HS-5 (cell line): ENCODE results near the gene KYNU.
"Not testable (repeated sequence)": the region's sequence is repeated elsewhere in the genome, so short reads cannot be mapped to it uniquely, and the experiment has no call there.

Experiments used
- DNase-seq: peaks from one replicate; pipeline ENCODE4 v3.0.0-alpha.2; 2012; ENCODE audit warnings: low read depth

Gene KYNU

DNA sequence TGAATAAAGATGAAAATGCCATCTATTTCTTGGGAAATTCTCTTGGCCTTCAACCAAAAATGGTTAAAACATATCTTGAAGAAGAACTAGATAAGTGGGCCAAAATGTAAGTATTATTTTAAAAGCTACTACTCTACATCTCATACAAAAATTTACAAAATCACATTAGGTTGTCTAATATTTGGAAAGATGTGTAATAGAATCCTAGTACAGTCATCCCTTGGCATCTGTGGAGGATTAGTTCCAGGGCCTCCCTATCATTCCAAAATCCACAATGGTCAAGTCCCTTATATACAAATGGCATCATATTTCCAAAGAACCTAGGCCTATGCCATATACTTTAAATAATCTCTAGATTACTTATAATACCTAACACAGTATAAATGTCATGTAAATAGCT lies 41.2 kb downstream of the KYNU start:
- no peak for DNase-seq

DNA sequence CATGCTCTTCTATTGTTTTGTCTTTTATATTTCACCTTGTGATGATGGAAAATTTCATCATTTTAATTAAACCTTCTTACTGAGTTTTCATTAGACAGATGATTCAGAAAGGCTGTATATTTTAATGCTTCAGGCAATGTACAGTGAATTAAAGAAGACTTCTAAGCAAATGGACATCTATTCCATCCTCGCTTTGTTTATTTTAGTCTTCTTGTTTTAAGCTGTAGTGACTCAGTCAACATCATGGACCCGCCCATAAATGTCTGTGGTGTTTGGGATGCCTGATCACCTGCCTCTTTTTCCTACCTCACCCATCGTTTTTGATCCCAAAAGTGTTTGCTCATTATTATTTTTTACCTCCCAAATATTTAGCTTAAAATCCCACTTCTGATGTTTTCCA lies 43.1 kb downstream of the KYNU start:
- DNase-seq = no peak

DNA sequence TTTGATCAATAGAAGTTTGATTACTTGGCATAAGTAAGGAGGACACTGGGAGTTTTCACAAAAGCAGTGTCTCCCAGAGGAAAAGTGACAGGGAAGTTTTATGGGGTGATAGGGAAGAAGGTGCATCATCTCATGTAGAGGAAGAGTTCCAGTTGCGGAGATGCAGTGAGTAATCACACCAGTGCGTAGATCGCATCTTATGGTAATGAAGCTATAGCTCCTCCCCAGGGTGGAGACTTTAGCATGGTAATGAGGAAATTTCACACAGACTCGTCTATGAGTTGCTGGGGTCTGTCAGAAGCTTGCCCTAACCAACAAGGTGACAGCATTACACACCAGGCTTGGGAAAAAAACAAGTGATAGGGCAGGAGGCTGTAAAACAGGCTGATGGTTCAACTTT lies 49.0 kb downstream of the KYNU start:
- DNase-seq = no peak

DNA sequence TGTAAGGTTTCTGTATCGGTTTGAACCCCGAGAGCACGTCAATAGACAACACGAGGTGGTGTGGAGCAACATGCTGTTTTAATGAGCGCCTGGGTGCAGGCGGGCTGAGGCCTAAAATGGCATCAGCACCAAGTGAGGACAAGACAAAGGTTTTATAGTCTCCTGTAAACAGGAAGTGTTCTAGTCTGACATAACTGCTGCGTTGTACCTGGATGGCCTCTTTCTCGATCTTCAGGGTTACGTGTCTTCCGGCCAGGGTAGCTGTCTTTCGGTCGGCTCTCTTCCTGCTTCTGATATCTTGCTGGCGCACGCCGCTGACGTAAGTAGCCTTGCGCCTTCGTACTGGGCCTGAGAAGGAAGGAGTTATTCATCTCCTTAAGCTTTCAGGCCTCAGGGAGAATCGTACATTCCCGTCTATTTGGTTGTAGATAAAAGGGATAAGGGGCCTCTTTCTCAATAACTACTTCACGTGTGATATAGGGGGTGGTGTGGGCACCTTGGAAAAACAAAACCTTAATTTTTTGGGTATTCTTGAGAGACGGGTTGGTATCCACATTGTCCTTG lies 53.5 kb downstream of the KYNU start:
- DNase-seq = no peak

DNA sequence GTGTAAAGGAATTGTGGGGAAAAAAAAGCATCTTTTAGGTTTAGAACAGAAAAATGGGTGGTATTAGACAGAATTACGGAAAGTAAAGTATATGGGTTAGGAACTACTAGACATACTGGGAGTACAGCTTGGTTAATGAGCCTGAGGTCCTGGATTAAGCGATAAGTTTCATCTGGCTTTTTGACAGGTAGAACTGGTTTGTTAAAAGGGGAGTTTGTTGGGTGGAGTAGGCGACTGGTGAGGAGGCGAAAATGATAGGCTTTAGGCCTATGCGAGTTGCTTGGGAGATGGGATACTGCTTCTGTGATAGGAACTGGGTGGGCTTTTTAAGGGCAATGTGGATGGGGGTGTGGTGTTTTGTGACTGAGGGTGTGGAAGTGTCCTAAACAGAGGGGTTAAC lies 56.5 kb downstream of the KYNU start:
- no peak for DNase-seq

DNA sequence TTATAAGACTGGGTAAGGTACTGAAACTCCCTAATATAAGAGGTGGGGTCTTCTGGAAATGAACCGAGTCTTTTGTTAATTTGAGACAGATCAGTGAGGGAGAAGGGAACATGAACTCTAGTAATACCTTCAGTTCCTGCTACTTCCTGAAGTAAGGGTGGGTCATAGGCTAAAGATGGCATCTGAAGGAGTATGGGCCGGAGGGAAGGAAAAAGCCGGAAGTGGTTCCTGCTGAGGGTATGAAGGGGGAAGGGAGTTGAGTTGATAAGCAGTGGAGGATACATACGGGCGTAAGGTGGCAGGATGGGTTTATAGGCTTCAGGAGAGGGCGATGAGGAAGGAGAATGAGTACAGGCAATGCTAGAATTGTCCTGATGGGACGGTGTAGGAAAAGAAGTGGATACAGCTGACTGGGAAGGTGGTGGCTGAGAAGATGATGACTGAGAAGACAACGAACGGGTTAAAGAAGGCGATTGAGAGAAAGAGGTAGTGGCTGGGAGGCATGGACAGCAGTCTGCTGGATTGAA lies 58.2 kb downstream of the KYNU start:
- DNase-seq = no peak

DNA sequence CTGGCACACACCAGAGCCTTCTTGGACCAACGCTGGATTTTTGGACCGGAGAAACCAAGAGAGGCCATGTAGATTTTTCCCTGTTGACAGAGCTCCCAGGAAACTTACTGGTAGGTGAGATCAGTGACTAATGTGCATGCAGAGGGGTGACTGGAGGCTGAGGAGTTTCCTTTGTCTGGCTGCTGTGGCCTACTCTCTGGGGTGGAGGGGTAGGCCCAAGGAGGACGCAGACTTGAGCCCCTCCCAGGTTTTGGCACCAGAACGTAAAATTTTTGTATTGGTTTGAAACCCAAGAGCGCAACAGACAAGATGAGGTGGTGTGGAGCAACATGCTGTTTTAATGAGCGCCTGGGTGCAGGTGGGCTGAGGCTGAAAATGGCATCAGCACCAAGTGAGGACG lies 59.2 kb downstream of the KYNU start:
- no peak for DNase-seq

DNA sequence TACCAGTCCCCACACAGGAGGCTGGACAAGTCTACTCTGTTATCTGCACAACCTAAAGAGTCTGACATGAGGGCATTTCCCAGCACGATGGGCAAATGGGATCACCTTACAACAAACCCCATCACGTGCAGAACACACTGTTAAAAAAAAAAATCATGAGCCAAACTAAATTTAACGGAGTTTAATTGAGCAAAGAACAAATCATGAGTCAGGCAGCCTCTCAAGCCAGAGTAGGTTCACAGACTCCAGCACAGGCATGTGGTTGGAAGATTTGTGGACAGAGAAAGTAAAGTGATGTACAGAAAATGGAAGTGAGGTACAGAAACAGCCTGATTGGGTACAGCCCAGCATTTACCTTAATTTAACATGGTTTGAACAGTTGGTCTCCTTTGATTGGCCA lies 59.9 kb downstream of the KYNU start:
- no peak for DNase-seq

DNA sequence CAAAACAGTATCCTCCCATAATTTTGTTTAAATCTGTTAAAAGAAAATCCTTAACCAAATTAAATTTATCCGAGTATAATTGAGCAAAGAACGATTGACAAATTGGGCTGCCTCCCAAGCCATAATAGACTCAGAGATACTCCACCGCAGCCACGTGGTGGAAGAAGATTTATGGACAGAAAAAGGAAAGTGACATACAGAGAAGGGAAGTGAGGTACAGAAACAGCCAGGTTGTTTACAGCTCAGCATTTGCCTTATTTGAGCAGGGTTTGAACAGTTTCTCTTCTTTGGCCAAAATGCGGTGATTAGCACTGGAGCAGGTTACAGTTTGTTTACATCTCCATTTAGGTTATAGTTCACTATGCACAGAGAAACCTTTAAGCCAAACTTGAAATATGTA lies 60.8 kb downstream of the KYNU start:
- DNase-seq = no peak

DNA sequence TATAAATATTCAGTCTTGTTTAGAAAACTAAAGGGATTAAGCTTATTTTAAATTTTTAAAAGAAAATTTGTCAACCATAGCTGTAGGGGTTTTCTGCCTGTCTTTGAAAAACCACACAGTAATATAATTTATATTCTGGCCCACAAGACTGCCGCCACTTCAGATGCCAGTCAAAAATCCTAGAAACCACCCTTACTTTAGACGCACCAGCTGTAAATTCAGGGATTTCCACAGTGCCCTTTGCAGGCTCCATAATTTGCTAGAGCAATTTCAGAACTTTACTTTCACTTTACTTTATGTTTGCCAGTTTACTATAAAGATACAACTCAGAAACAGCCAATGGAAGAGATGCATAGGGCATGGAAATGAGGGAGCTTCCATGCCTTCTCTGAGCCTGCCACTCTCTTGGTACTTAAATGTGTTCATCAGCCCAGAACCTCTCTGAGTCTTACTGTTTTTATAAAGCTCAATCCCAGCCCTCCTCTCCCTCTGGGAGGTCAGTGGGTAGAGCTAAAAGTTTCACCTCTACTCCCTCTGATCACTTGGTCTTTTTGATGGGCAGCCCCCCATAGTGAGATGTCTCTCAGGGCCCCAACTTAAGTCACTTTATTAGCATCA lies 63.3 kb downstream of the KYNU start:
- DNase-seq = no peak

DNA sequence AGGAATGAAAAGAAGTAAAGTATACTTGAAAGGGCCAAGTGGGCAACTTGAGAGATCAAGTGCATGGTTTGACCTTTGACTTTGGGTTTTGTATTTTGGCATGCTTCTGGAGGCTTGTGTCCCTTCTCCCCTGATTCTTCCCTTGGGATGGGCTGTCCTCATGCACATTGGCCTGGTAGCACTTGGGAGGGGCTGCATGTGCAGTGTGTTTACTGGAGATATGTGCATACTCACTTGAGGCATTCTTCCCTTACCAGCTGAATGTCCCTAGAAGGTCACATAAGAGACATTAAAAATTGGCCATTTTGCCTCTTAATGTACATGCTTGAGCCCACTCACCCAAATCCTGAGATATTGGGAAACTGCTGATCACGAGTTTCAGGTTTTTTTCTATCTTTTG lies 65.2 kb downstream of the KYNU start:
- no peak for DNase-seq

DNA sequence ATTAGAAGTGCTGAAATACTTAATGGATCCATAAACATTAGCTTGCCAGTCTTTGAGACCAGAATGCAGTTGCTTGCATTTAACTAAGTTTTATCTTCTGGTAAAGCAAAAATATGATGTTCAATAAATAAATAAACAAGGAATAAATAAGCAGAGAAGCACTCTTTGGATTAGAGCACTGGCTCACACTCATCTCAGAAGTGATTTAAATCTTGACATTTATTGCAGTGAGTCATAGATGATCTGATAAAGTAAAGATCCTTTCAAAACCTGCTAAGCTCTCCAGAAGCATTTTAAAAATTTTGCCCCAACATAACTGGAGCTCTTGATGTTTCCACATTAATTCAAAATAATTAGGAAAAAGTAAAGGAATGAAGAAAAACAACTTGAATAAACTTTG lies 66.8 kb downstream of the KYNU start:
- DNase-seq = peak; percentile 28

DNA sequence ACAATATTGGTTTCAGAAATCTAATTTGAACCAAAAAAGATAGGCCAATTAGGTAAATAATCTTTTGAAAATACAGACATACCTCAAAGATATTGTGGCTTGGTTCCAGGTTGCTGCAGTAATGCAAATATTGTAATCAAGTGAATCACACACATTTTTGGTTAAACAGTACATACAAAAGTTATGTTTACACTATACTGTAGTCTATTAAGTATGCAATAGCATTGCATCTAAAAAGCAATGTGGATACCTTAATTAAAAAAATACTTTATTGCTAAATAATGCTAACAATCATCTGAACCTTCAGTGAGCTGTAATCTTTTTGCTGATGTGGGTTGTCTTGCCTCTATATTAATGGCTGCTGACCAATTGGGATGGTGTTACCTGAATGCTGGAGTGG lies 67.3 kb downstream of the KYNU start:
- no peak for DNase-seq

DNA sequence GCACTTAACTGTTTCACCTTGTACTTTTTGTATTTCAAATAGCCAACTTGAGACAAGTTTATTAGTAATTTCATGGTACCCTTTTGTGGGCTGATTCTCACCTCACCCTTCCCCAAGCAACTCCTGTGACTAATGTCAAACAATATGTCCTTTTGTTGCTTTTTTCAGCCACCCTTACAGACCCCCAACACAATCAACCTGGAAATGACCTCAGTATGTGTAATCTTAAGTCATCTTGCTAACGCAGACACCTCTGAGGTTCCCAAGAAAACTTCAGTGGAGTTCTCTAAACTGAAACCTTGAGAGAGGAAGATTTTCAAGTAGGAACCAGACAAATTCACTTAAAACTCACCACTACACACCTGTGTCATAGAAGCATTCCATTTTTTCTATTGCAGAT lies 69.5 kb downstream of the KYNU start:
- DNase-seq = no peak

DNA sequence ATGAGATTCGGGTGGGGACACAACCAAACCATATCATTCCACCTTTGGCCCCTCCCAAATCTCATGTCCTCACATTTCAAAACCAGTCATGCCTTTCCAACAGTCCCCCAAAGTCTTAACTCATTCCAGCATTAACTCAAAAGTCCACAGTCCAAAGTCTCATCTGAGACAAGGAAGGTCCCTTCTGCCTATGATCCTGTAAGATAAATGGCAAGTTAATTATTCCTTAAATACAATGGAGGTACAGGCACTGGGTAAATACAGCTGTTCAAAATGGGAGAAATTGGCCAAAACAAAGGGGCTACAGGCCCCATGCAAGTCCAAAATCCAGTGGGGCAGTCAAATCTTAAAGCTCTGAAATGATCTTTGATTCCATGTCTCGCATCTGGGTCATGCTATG lies 71.3 kb downstream of the KYNU start:
- not testable (repeated sequence) for DNase-seq

DNA sequence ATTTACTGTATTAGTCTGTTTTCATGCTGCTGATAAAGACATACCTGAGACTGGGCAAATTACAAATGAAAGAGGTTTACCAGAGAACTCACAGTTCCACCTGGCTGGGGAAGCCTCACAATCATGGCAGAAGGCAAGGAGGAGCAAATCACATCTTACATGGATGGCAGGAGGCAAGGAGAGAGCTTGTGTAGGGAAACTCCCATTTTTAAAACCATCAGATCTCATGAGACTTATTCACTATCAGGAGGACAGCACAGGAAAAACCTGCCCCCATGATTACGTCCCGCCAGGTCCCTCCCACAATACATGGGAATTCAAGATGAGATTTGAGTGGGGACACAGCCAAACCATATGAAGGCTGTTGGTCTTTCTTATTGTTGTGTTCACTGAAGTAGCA lies 72.9 kb downstream of the KYNU start:
- DNase-seq = not testable (repeated sequence)

DNA sequence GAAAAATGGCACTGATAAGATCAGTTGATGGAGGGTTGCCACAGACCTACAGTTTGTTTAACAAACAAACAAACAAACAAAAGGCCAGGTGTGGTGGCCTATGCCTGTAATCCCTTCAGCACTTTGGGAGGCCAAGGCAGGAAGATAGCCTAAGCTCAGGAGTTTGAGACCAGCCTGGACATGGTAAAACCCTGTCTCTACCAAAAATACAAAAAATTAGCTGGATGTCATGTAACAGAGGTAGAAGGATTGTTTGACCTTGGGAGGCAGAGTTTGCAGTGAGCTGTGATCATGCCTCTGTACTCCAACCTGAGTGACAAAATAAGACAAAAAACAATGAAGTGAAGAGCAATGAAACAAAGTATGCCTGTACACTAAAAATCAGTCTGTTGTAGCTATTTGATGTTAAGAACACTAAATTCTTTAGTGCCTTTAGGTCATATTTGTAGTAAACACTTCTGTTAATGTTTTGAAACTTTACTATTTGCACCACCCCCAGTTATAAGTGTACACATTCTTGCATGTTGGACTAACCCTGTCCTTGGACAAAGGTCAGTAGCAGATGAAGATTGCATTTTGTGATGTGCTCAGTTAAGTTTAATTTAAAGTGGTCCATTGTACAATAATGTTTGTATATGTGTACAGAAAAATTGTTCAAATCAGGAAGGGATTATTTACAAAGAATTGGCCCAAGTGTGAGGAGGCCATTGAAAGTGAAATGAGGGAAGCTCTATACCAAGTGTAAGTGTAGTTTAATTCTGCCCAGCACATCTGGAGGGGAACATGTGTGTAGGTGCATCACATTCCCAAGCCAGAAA lies 73.9 kb downstream of the KYNU start:
- DNase-seq = no peak

DNA sequence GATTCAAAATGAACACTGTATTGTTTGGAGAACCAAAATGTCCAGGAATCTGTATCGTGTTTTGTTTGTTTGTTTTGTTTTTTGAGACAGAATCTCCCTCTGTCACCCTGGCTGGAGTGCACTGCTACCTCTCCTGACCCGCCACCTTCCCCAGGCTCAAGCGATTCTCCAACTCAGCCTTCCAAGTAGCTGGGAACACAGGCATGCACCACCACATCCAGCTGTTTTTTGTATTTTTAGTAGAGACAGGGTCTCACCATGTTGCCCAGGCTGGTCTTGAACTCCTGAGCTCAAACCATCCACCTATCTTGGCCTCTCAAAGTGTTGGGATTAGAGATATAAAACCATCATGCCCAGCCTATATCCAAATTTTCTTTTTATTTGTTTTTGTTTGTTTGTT lies 74.6 kb downstream of the KYNU start:
- no peak for DNase-seq

DNA sequence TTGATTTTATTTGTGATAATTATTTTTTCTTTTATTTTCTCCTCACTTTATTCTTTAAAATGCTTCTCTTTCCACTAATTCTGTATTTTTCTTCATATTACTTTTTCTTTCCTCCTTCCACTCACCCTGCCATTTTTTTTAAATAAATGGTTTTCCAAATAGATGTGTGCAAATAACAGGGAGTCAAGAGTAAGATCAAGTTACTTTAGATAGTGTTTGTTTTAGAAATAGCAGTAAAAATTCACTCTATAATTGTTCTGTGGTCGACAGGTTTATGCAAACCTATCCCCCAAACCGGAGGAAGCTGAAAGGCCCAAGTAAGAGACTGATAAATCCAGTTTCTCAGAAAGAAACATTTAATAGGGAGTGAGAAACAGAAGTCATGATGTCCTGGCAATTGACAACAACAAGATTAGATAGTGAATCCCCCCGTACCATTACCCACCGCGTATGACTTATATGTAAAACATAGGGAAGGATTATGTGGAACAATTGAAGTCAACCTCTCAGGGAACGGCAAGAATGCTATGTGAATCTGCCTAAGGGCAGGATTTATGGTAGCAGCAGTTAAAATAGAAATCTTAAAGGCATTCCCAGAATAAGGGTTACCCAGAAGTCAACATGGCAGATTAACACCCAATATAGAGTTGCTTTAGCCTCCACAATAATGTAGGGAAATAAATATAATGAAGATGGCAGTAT lies 75.5 kb downstream of the KYNU start:
- DNase-seq = no peak

DNA sequence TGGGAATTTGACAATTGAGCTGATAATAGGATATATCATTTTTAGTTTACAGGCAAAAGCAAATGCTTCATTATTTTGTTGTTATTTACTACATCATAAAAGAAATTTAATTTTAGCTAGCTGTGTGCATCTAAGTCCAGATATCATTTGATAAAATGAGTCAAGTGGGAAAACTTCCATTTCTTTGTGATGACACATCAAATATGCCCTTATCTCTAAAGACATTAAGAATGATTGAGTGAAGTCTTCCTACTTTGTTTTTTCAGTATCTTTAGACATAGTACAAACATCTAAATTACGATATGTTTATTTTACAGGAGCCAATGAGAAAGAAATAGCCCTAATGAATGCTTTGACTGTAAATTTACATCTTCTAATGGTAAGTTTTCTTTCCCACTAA lies 77.0 kb downstream of the KYNU start:
- no peak for DNase-seq

DNA sequence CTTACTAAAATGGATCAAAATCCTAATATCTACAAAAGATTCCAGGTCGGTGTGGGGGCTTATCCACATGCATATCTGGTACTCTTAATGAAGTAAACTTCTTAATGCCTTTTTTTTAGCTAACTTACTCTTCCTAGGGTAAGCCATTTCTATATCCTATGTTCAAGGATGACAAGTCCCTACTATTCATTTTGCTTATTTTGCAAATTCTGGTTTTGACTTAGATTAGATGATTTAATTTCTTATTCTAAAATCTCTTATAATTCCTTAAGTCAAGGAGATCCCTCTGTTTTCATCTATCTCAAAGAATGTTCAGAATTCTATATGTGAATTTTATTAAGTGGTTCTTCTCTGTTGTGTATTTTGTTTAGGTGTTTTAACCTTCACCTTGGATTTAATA lies 79.7 kb downstream of the KYNU start:
- no peak for DNase-seq

DNA sequence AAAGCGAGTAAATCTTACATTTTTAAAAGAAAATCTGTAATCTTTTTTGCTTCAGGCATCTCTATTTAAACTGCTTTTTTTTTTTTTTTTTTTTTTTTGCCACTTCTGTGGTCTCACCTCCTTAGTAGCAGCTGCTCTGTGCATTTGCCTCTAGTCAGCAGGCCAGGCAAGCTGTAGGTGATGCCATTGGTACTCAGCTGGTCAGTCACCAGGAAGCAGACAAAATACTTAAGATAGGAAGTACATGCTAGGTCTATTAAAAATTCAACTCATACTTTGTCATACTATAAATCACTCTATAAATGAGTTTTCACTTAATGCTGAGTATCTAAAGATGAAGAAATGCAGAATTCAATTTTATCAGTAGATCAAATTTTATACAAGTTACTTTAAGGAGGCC lies 83.7 kb downstream of the KYNU start:
- DNase-seq = no peak

DNA sequence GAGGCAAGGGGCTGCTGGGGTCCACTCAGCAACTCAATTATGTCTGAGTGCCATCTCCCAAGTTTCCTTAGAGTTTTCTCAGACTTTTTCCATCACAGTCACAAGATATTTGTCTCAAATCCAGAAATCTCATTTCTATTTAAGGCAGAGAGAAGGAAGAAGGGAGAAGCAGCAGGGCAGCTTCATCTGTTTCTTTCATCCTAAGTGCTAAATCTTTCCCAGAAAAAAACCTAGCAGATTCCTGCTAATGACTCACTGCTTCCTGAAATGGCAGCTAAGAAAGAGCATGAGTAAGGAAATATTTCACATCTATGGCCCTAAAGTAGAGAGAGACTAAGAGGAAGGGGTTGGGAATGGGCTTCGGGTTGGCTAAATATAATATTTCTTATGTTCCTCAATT lies 88.0 kb downstream of the KYNU start:
- DNase-seq = no peak
